CD4-positive, CD25-positive, alpha-beta regulatory T cell (primary cell): ENCODE data around the gene MADCAM1. TPM values are rescaled to one million over a fixed set of nuclear protein-coding genes. Genes with fewer than 3 reads are reported as not detected.

Source experiments
- ATAC-seq, 2 donors: fragments of 150-1000 bp; cut with Tn5 transposase; one replicate each; pipeline ENCODE4 v1.10.0; 2021; ENCODE audit warnings: low read depth in 2 of 2, moderate number of reproducible peaks in 2 of 2, moderate library complexity in 1 of 2
- DNase-seq, 3 donors: peaks; one replicate each; pipeline versions ENCODE4 v3.0.0 to v3.0.0-alpha.2; 2012 to 2022; ENCODE audit warnings: mixed read lengths in 1 of 3
- H3K27ac ChIP-seq: one replicate; pipeline ENCODE4 v1.7.0; 2013; ENCODE audit warnings: mild to moderate bottlenecking, low read length; ENCODE audit not compliant: insufficient read depth, poor library complexity, severe bottlenecking
- H3K27me3 ChIP-seq: one replicate; pipeline ENCODE4 v1.7.0; 2013; ENCODE audit warnings: low read length; ENCODE audit not compliant: control insufficient read depth, insufficient read depth
- H3K36me3 ChIP-seq: one replicate; pipeline ENCODE4 v1.7.0; 2013; ENCODE audit warnings: mild to moderate bottlenecking, low read length, moderate library complexity; ENCODE audit not compliant: control insufficient read depth, insufficient read depth
- H3K4me1 ChIP-seq: 2 replicates; pipeline ENCODE4 v1.7.0; 2013; ENCODE audit warnings: mild to moderate bottlenecking, low read length; ENCODE audit not compliant: insufficient read depth, control insufficient read depth, poor library complexity, severe bottlenecking
- H3K4me3 ChIP-seq: one replicate; pipeline ENCODE4 v1.7.0; 2013; ENCODE audit warnings: low read depth, mild to moderate bottlenecking, low read length, moderate library complexity
- H3K9me3 ChIP-seq, 2 experiments: 1 replicate in 1 of 2; 2 replicates in 1 of 2; pipeline ENCODE4 v1.7.0; 2013; ENCODE audit warnings: low read length in 2 of 2, mild to moderate bottlenecking in 1 of 2, moderate library complexity in 1 of 2; ENCODE audit not compliant: control insufficient read depth in 2 of 2
- H3K27ac Mint-ChIP-seq, 3 donors: one replicate each; pipeline ENCODE4 v1.8.0; 2020 to 2022; ENCODE audit warnings: mild to moderate bottlenecking in 3 of 3, mixed read lengths in 3 of 3, moderate library complexity in 2 of 3
- H3K27me3 Mint-ChIP-seq: one replicate; pipeline ENCODE4 v1.8.0; 2022; ENCODE audit warnings: mild to moderate bottlenecking, mixed read lengths
- H3K36me3 Mint-ChIP-seq: one replicate; pipeline ENCODE4 v1.8.0; 2020; ENCODE audit warnings: mixed read lengths
- H3K4me1 Mint-ChIP-seq, 4 donors: one replicate each; pipeline ENCODE4 v1.8.0; 2020 to 2022; ENCODE audit warnings: mixed read lengths in 4 of 4, mild to moderate bottlenecking in 1 of 4
- H3K4me3 Mint-ChIP-seq, 4 donors: one replicate each; pipeline ENCODE4 v1.8.0; 2020 to 2022; ENCODE audit warnings: mild to moderate bottlenecking in 4 of 4, mixed read lengths in 4 of 4, moderate library complexity in 3 of 4
- H3K9me3 Mint-ChIP-seq, 7 donors: one replicate each; pipeline ENCODE4 v1.8.0; 2020 to 2022; ENCODE audit warnings: mixed read lengths in 7 of 7, mild to moderate bottlenecking in 3 of 7, moderate library complexity in 2 of 7
- polyA plus RNA-seq, 4 donors: library from polyadenylated mRNA; unstranded; fragments of 300-500 nt; fragmentation: Illumina TruSeq; gene quantifications; one replicate each; pipeline ENCODE4 v1.2.3, GENCODE V29; 2021
- total RNA-seq: library from RNA; stranded (reverse); gene quantifications from one replicate; pipeline ENCODE4 v1.2.3, GENCODE V29; 2022

Gene MADCAM1
- total and polyA plus RNA-seq, 5 donors from 2014 or later, result 0.16 to 0.52 (median 0.32) TPM; not detected in 1

DNA sequence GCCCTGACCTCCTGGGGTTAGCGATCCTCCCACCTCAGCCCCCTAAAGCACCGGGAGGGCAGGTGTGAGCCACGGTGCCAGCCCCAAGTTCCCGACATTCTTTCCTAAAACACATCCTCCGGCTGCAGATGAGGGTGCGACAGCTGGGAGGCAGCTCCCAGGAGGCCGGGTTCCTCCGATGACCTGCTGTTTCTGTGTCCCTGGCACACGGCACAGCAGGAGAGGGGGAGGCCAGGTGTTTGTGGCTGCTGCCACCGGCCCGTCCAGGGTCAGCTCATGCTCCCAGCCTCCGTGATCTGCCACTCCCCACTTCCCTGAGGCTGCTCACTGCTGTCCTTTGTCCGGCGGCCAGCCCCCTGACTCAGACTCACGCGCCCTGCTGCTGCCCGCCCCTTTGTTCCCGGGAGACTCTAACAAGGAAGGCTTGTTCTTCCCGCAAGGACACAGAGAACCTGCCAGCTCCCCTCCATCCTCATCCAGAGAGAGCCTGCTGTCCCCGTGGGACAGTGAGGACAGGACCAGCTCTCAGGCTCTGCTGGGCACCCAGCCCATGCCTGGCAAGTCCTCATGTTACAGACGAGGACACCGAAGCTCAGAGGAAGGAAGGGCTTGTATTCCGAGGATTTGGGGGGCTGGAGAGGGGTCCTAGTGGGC lies 10.6 kb upstream of the MADCAM1 start:
- H3K9me3 Mint-ChIP-seq, result peaks cover 0 to 8% (median 3%) of the 10 kb centered on the region in 7 donors
- DNase-seq (no peak), ATAC-seq (no peak)
- Histone ChIP-seq H3K27me3 (no peaks in the 10 kb centered on the region), H3K4me1 (peaks cover 14% of the 10 kb centered on the region), H3K27ac (no peak overlapping the region), H3K4me3 (no peak overlapping the region), H3K36me3 (no peaks in the 10 kb centered on the region), H3K9me3 (no peaks in the 10 kb centered on the region)
- H3K36me3 Mint-ChIP-seq, result no peaks in the 10 kb centered on the region
- H3K4me1 Mint-ChIP-seq, result peaks cover 0 to 19% (median 0%) of the 10 kb centered on the region in 4 donors
- H3K27me3 Mint-ChIP-seq, result peaks cover 11% of the 10 kb centered on the region
- H3K27ac Mint-ChIP-seq, result no peak overlapping the region
- peak overlapping the region in 1 of 4 donors; percentile 82 for H3K4me3 Mint-ChIP-seq

DNA sequence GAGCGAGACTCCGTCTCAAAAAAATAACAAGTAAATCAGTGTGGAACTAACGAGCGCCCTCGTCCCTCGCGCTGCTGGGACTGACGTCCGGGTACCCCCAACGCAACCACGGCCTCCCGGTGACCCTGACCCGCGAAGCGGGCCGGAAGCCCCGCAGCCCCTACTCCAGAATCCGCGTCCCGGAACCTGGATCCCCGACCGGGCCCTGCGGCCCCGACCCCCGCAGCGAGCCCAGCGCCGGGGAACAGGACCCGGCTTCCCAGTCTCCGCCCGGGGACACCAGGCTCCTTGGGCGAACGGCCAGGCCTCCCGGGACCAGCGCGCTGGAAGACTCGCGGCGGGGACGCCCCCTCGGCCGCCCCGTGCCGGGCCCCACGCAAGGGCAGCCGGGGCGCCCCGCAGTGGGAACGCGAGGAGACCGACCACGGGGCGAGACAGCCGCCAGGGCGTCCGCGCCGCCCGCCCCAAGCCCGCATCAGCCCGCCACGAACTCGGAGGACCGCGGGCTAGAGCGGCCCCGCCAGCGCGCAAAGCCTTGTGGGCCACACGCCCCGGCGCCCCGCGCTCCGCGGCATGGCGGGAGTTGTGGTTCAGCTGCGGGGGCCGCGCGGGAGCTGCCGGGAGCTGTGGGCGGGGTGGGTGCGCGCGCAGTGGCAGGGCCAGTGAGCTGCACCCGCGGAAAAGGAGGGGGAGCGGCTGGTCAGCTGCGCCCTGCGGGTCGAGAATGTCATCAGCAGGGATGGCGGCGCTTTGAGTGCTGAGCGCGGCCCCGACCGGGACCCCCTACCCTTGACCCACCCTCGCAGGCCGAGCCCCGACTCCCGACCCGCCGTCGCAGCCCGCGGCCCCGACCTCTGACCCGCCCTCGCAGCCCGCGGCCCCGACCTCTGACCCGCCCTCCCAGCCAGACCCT lies 7.5 kb upstream of the MADCAM1 start:
- H3K4me3 ChIP-seq, result peak overlapping the region; percentile 37
- DNase-seq (peak; percentile 88 to 95 (median 91)), ATAC-seq (peak; percentile 98)
- H3K36me3 ChIP-seq, result no peaks in the 10 kb centered on the region
- Mint-ChIP-seq H3K27ac (peak overlapping the region in 2 of 3 donors; percentile 76 to 93), H3K4me1 (peaks cover 0 to 20% (median under 1%) of the 10 kb centered on the region in 4 donors), H3K9me3 (peaks cover 0 to 4% (median 0%) of the 10 kb centered on the region in 7 donors), H3K4me3 (peak overlapping the region; percentile 79 to 92 (median 85)), H3K36me3 (no peaks in the 10 kb centered on the region), H3K27me3 (peaks cover 11% of the 10 kb centered on the region)
- H3K27me3 ChIP-seq, result no peaks in the 10 kb centered on the region
- peak overlapping the region; percentile 82 for H3K27ac ChIP-seq
- no peaks in the 10 kb centered on the region for H3K9me3 ChIP-seq
- peaks cover 14% of the 10 kb centered on the region for H3K4me1 ChIP-seq

DNA sequence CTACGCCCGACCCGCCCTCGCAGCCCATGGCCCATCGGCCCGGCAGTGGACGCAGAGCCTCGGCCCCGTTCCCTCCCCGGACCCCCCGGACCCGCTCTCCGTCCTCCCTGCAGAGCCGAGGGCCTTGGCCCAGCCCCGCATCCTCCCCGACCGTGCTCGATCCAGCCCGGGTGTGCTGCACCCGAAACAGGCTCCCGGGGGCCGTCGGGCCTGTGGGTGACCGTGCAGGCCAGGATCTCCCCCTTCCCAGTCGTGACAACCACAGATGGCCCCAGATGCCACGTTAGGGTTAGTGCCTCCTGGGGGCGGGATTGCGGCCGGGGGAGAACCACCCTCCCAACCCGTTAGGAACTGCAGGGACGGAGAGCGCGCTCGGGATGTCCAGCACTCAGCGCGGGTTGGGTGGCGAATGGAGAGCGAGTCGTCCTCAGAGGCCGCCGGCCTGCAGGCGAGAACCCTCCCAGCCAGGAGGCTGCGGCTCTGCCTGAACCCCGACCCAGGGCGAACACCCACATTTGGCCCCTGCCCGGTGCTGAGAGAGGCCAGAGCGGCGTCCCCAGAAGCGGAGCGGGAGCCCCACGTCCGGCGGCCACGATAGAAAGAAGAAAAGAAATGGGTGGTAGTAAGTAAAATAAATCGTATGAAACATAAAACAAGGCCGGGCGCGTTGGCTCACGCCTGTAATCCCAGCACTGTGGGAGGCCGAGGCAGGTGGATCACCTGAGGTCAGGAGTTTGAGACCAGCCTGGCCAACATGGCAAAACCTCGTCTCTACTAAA lies 6.7 kb upstream of the MADCAM1 start:
- peak overlapping the region in 1 of 3 donors; percentile 91 for H3K27ac Mint-ChIP-seq
- peaks cover 0 to 21% (median 1%) of the 10 kb centered on the region in 4 donors for H3K4me1 Mint-ChIP-seq
- peak overlapping the region; percentile 79 to 85 (median 82) for H3K4me3 Mint-ChIP-seq
- H3K9me3 ChIP-seq, result no peaks in the 10 kb centered on the region
- H3K27me3 ChIP-seq, result no peaks in the 10 kb centered on the region
- DNase-seq (peak in 1 of 3 donors; percentile 30), ATAC-seq (peak in 1 of 2 donors; percentile 2)
- no peaks in the 10 kb centered on the region for H3K36me3 Mint-ChIP-seq
- peak overlapping the region; percentile 82 for H3K27ac ChIP-seq
- no peak overlapping the region for H3K4me3 ChIP-seq
- peaks cover 14% of the 10 kb centered on the region for H3K4me1 ChIP-seq
- peaks cover 7% of the 10 kb centered on the region for H3K27me3 Mint-ChIP-seq
- no peaks in the 10 kb centered on the region for H3K36me3 ChIP-seq
- H3K9me3 Mint-ChIP-seq, result peaks cover 0 to 4% (median 0%) of the 10 kb centered on the region in 7 donors

DNA sequence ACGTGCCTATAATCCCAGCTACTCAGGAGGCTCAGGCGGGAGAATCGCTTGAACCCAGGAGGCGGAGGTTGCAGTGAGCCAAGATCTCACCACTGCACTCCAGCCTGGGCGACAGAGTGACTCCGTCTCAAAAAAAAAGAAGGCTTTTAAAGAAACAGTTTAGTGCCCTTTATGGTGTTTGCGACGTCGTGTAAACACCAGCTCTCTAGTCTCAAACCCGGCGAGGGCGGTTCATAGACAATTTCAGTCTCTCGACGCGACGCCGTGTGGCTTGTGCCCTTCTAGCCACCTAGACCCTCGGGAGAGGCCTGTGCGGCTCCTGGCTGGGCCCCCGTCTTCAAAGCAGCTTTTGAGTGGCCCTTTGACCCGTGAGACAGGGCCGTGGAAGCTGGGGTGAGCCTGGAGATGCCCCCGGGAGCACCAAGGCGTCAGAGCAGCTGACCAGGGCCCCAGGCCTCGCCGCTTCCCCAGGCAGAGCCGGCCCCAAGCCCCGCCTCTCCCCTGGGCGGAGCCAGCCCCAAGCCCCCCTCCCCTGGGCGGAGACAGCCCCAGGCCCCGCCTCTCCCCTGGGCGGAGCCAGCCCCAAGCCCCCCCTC lies 5.0 kb upstream of the MADCAM1 start:
- H3K27ac Mint-ChIP-seq, result no peak overlapping the region
- Histone ChIP-seq H3K36me3 (no peaks in the 10 kb centered on the region), H3K27me3 (no peaks in the 10 kb centered on the region), H3K4me3 (no peak overlapping the region), H3K4me1 (peaks cover 17% of the 10 kb centered on the region), H3K27ac (no peak overlapping the region), H3K9me3 (no peaks in the 10 kb centered on the region)
- H3K4me3 Mint-ChIP-seq, result peak overlapping the region in 1 of 4 donors; percentile 15
- H3K9me3 Mint-ChIP-seq, result peaks cover 0 to 3% (median 0%) of the 10 kb centered on the region in 7 donors
- ATAC-seq (no peak), DNase-seq (peak in 1 of 3 donors; percentile 11)
- peaks cover 15% of the 10 kb centered on the region for H3K27me3 Mint-ChIP-seq
- H3K36me3 Mint-ChIP-seq, result no peaks in the 10 kb centered on the region
- H3K4me1 Mint-ChIP-seq, result peaks cover 0 to 28% (median 1%) of the 10 kb centered on the region in 4 donors

DNA sequence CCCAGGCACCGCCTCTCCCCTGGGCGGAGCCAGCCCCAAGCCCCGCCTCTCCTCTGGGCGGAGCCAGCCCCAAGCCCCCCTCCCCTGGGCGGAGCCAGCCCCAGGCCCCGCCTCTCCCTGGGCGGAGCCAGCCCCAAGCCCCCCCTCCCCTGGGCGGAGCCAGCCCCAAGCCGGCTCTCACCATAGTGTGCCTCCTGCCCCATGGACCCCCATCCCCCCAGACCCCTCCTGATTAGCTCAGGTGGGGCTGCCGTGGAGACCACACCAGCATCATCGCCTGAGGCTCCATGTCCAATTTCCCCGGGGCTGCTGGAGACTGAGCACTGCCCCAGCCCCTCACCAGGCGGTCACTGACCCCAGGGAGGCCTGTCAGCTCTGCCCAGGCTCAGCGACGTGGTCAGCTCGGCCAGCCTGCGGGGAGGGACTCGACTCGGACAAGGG lies 4.2 kb upstream of the MADCAM1 start:
- Histone ChIP-seq H3K4me3 (no peak overlapping the region), H3K27ac (no peak overlapping the region), H3K4me1 (peaks cover 17% of the 10 kb centered on the region), H3K9me3 (no peaks in the 10 kb centered on the region), H3K36me3 (no peaks in the 10 kb centered on the region), H3K27me3 (no peaks in the 10 kb centered on the region)
- Mint-ChIP-seq H3K27ac (no peak overlapping the region), H3K27me3 (peaks cover 12% of the 10 kb centered on the region), H3K9me3 (peaks cover 0 to 1% (median 0%) of the 10 kb centered on the region in 7 donors), H3K4me3 (no peak overlapping the region), H3K36me3 (no peaks in the 10 kb centered on the region), H3K4me1 (peaks cover 0 to 28% (median 1%) of the 10 kb centered on the region in 4 donors)
- DNase-seq (peak in 1 of 3 donors; percentile 44), ATAC-seq (no peak)

DNA sequence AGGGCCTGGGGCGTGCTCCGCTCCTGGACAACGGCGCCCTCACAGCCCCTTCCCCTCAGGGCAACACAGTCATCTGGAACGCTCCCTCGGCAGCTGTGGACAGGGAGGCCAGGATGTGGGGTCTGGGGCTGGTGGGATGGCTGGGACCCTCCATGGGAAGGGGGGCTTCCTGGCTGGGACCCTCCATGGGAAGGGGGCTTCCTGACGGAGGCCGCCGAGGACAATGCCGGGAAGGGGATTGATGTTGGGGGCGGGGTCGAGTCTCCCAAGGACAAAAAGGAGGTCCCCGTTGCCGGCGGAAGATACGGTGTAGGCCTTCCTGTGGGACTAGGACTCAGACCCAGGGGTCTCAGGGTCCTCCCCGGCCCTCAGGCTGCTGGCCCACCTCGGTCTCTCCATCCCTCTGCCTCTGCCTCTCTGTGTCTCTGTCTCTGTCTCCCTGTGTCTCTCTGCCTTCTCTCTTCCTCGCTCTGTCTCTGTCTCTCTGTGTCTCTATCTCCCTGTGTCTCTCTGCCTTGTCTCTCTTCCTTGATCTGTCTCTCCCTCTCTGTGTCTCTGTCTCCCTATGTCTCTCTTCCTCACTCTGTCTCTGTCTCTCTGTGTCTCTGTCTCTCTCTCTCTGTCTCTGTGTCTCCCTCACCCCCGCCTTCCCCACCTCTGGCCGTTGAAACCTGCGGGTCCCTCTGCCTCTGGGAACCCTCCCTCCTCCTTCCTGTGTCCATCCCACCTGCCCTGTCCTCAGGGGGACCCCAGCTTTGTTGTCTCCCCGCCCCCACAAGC lies 2.7 kb upstream of the MADCAM1 start:
- Histone ChIP-seq H3K4me3 (no peak overlapping the region), H3K36me3 (no peaks in the 10 kb centered on the region), H3K4me1 (peaks cover 21% of the 10 kb centered on the region), H3K27me3 (no peaks in the 10 kb centered on the region), H3K27ac (no peak overlapping the region), H3K9me3 (no peaks in the 10 kb centered on the region)
- Mint-ChIP-seq H3K27me3 (peaks cover 16% of the 10 kb centered on the region), H3K4me1 (peaks cover 0 to 27% (median 1%) of the 10 kb centered on the region in 4 donors), H3K36me3 (no peaks in the 10 kb centered on the region), H3K4me3 (no peak overlapping the region), H3K27ac (no peak overlapping the region), H3K9me3 (no peaks in the 10 kb centered on the region)
- DNase-seq, result no peak
- ATAC-seq, result no peak
